ENCODE data around the gene PI16. TPM values are rescaled to one million over a fixed set of nuclear protein-coding genes. Genes with fewer than 3 reads are reported as not detected.
A peak's percentile ranks its signal among the peaks of the same experiment; 100 is the strongest.

PI16 gene
- total RNA-seq, 2 experiments from 2014 or later = 5.2 to 7.8 TPM

DNA sequence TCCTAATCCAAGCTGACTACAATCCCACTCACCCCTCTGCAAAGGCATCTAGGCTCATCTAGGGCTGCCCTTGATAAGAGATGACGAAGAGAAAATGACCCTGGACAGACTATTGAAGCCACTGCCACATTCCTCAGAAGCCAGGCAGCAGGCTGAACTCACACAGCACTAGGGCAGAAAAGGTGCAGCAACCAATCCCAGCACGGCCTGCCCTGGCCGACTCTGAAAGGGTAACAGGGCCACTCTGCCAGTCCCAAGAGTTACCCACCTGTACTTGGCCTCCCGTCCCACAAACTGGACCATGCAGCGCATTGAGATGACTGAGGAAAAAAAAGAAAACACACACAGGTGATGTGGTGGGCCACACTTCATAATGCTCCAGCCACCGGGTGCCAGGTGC lies 22.4 kb downstream of the PI16 start:
- Mint-ChIP-seq H3K4me3 (no peak overlapping the region), H3K36me3 (ENCODE audit: low read depth) (peaks cover 92% of the 10 kb centered on the region)
- ATAC-seq (ENCODE audit: poor library complexity) = no peak

DNA sequence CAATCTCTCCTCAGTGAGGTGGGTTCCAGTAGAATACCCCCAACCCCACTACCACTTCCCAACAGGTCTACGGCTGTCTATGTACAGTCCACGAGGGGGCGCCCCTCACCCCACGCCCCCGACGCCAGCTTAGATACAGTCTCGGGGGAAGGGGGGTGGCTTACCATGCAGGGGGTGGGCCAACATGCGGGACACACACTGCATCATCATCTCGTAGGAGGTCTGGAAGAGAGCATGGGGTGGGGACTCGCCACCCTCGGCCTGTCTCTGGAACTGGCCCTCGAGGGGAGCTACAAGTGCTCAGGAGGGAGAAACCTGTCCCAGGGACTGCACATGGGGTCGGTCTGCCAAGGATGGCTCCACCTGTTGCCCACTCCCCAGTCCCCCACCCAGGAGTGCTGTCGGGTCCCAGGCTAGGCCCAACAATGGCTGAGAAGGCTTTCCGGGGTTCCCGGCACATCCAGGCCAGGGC lies 23.0 kb downstream of the PI16 start:
- Mint-ChIP-seq H3K27ac (peak overlapping the region; percentile 27), H3K4me1 (ENCODE audit: low read depth) (peaks cover 32% of the 10 kb centered on the region), H3K27me3 (no peaks in the 10 kb centered on the region), H3K36me3 (ENCODE audit: low read depth) (peaks cover 88% of the 10 kb centered on the region), H3K9me3 (no peaks in the 10 kb centered on the region), H3K4me3 (no peak overlapping the region)
- DNase-seq (peak in 2 of 14 experiments; percentile 54 to 55), ATAC-seq (ENCODE audit: poor library complexity) (no peak)
- Histone ChIP-seq H3K4me3 (ENCODE audit: low read length) (no peak overlapping the region), H3K9me3 (ENCODE audit: control insufficient read depth in 1 of 2, insufficient read depth in 1 of 2, low read length in 2 of 2) (no peaks in the 10 kb centered on the region), H3K4me1 (ENCODE audit: insufficient read depth, low read length) (peaks cover 27% of the 10 kb centered on the region), H3K27ac (ENCODE audit: low read depth in 1 of 2, low read length in 2 of 2) (no peak overlapping the region), H3K27me3 (ENCODE audit: control insufficient read depth in 1 of 2, insufficient read depth in 2 of 2, low read length in 2 of 2) (no peaks in the 10 kb centered on the region), H3K36me3 (ENCODE audit: insufficient read depth, low read length) (peaks cover 80% of the 10 kb centered on the region)
- TF ChIP-seq, protein P1, sequence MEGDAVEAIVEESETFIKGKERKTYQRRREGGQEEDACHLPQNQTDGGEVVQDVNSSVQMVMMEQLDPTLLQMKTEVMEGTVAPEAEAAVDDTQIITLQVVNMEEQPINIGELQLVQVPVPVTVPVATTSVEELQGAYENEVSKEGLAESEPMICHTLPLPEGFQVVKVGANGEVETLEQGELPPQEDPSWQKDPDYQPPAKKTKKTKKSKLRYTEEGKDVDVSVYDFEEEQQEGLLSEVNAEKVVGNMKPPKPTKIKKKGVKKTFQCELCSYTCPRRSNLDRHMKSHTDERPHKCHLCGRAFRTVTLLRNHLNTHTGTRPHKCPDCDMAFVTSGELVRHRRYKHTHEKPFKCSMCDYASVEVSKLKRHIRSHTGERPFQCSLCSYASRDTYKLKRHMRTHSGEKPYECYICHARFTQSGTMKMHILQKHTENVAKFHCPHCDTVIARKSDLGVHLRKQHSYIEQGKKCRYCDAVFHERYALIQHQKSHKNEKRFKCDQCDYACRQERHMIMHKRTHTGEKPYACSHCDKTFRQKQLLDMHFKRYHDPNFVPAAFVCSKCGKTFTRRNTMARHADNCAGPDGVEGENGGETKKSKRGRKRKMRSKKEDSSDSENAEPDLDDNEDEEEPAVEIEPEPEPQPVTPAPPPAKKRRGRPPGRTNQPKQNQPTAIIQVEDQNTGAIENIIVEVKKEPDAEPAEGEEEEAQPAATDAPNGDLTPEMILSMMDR (IDR thresholded peaks at IDR 0.05) = no peak
- POLR2A ChIA-PET = no interaction called here
- intact Hi-C loops (cut with DNase I, micrococcal nuclease) = loop anchor here (5.0 kb wide), 2 partner anchors 40 to 65 kb away; no protein-coding TSS in a partner anchor
- CTCF ChIA-PET = interaction anchor here (0.9 kb wide), 1 partner anchor 41 kb away, joined by 4 read pairs; no protein-coding TSS in a partner anchor

More for the DNA sequence above, 22.4 kb downstream of the PI16 start:
- no peak overlapping the region for H3K4me3 ChIP-seq (ENCODE audit: low read length)
- peaks cover 85% of the 10 kb centered on the region for H3K36me3 ChIP-seq (ENCODE audit: insufficient read depth, low read length)
- Mint-ChIP-seq H3K27ac (no peak overlapping the region), H3K4me1 (ENCODE audit: low read depth) (peaks cover 29% of the 10 kb centered on the region), H3K9me3 (no peaks in the 10 kb centered on the region), H3K27me3 (no peaks in the 10 kb centered on the region)
- no peak for DNase-seq
- ChIA-PET POLR2A (no interaction called here), CTCF (interaction anchor here (0.9 kb wide), 1 partner anchor 41 kb away, joined by 4 read pairs; no protein-coding TSS in a partner anchor)
- intact Hi-C loops (cut with DNase I, micrococcal nuclease) = loop anchor here (5.0 kb wide), 2 partner anchors 40 to 65 kb away; no protein-coding TSS in a partner anchor
- peaks cover 22% of the 10 kb centered on the region for H3K4me1 ChIP-seq (ENCODE audit: insufficient read depth, low read length)
- H3K27me3 ChIP-seq (ENCODE audit: control insufficient read depth in 1 of 2, insufficient read depth in 2 of 2, low read length in 2 of 2) = no peaks in the 10 kb centered on the region
- TF ChIP-seq, protein P1 (IDR thresholded peaks at IDR 0.05) = no peak
- no peaks in the 10 kb centered on the region for H3K9me3 ChIP-seq (ENCODE audit: control insufficient read depth in 1 of 2, insufficient read depth in 1 of 2, low read length in 2 of 2)
- H3K27ac ChIP-seq (ENCODE audit: low read depth in 1 of 2, low read length in 2 of 2) = no peak overlapping the region

DNA sequence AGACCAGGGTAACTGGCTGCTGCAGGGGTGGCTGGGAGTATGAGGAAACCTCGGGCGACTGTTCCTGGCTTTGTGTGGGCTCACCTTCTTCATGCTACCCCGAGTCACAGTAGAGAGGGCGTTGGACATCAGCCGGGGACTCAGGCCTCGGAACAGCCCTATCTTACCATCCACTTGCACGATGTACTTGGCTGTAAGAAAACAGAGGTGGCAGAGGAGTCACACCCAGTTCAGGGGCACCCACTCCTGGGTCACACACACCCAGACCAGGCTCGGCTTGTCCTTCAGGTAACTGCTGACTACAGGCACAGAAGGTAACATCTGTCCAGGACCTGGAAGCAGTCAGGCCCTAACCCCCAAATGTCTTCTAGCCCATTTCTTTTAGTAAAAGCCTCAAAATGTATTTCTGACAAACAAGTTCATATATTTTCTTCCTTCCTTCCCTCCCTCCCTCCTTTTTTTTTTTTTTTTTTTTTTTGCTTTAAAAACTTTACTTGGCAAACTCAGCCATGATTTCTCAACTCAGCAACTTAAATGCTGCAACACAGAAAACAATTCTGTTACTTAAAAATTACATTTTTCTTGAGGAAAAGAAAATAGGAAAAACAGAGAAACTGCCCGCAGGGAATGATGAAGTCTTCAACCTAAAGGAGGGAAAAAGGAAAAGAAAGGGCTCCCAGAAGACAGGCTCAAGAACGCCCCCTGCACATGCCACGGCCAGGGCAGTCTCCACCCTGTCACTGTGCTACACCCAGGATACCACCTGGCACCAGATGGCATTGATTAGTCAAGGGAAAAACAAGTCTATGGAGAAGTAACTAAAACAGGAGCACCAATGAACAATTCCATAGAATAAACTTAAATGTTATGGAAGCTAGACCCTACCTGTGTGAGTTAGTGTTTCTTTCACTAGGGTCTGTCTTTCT lies 24.1 kb downstream of the PI16 start:
- POLR2A ChIA-PET = interaction anchor here (0.7 to 1.7 kb wide), 6 partner anchors 15 to 194 kb away, joined by 3 to 6 read pairs (median 4); partner anchors contain the start of genes C6orf89 and PPIL1
- DNase-seq (no peak), ATAC-seq (ENCODE audit: poor library complexity) (no peak)
- Histone ChIP-seq H3K4me1 (ENCODE audit: insufficient read depth, low read length) (peaks cover 39% of the 10 kb centered on the region), H3K36me3 (ENCODE audit: insufficient read depth, low read length) (peaks cover 71% of the 10 kb centered on the region), H3K4me3 (ENCODE audit: low read length) (no peak overlapping the region), H3K27me3 (ENCODE audit: control insufficient read depth in 1 of 2, insufficient read depth in 2 of 2, low read length in 2 of 2) (no peaks in the 10 kb centered on the region), H3K9me3 (ENCODE audit: control insufficient read depth in 1 of 2, insufficient read depth in 1 of 2, low read length in 2 of 2) (no peaks in the 10 kb centered on the region), H3K27ac (ENCODE audit: low read depth in 1 of 2, low read length in 2 of 2) (no peak overlapping the region)
- Mint-ChIP-seq H3K36me3 (ENCODE audit: low read depth) (peaks cover 76% of the 10 kb centered on the region), H3K27me3 (no peaks in the 10 kb centered on the region), H3K27ac (peak overlapping the region; percentile 85), H3K4me1 (ENCODE audit: low read depth) (peaks cover 32% of the 10 kb centered on the region), H3K4me3 (no peak overlapping the region), H3K9me3 (no peaks in the 10 kb centered on the region)
- CTCF ChIA-PET = interaction anchor here (0.6 to 1.1 kb wide), 5 partner anchors 23 to 106 kb away, joined by 3 to 8 read pairs (median 3); partner anchors contain the start of gene C6orf89
- intact Hi-C loops (cut with DNase I, micrococcal nuclease) = loop anchor here (1.0 to 5.0 kb wide), 5 partner anchors 39 to 94 kb away; partner anchors contain the start of gene C6orf89 (in 2 of the 2)
- TF ChIP-seq, protein P1 (IDR thresholded peaks at IDR 0.05) = no peak
